Measurements from ENCODE around the gene RBM20.

Gene RBM20

DNA sequence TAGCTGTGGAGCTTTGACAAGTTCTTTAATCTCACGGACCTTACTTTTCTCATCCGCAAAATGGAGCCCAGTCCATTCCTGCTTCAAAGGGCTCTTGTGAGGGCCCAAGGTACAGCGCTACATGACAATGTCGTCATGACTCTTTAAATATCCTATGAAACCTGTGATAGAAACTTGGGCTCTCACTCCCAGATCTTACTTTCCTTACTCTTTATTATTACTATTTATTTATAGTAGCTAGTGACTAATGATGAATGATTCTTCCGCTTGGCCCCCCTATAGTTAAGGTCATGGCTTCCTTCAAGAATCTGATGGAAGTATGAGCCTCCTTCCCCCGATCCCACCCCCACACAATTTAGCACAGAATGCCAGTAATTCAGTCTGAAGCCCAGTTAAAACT lies 41.9 kb downstream of the RBM20 start:
- no peaks in the 10 kb centered on the region for H3K9me3 Mint-ChIP-seq
- no peaks in the 10 kb centered on the region for H3K4me1 Mint-ChIP-seq
- no peaks in the 10 kb centered on the region for H3K36me3 Mint-ChIP-seq
- peaks cover 8% of the 10 kb centered on the region for H3K27me3 Mint-ChIP-seq
- ATAC-seq (ENCODE audit: low read depth), result no peak
- no peak overlapping the region for H3K4me3 Mint-ChIP-seq
- DNase-seq (ENCODE audit: low spot score in 2 of 2), result no peak
- H3K27ac Mint-ChIP-seq, result no peak overlapping the region

DNA sequence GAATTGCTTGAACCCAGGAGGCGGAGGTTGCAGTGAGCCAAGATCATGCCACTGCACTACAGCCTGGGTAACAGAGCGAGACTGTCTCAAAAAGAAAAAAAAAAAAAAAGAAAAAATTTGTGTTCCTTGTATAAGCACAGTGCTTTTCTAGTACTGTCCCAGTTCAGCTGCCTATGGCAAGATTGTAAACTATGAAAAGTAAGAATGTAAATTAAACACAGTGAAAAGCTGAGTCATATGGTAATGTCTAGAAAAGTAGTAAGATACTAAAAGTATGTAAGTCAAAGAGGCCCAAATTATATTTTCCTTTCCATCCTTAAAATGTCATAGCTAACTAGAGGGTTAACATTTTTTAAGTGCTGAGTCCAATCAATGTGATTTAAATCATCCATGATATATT lies 42.8 kb downstream of the RBM20 start:
- no peaks in the 10 kb centered on the region for H3K9me3 Mint-ChIP-seq
- DNase-seq (ENCODE audit: low spot score in 2 of 2) (no peak), ATAC-seq (ENCODE audit: low read depth) (no peak)
- no peak overlapping the region for H3K27ac Mint-ChIP-seq
- H3K4me1 Mint-ChIP-seq, result no peaks in the 10 kb centered on the region
- peaks cover 7% of the 10 kb centered on the region for H3K27me3 Mint-ChIP-seq
- H3K4me3 Mint-ChIP-seq, result no peak overlapping the region
- no peaks in the 10 kb centered on the region for H3K36me3 Mint-ChIP-seq

DNA sequence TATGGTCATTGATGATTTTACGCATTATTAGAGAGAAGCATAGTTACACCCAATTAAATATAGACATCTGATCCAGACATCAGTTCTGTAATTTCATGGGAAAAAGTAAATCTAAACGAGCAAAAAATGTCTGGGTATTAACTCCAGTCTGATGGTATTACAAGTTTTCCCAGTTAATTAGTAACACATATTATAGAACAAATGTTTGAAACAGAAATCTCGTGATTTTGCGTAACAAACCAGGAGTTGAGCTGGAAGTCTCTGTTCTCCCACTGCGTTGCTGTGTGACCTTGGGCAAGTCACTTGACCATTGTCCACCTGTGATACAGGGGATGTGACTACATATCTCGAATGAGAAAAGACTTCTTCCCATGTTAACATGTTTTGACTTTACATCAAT lies 43.3 kb downstream of the RBM20 start:
- Mint-ChIP-seq H3K27ac (no peak overlapping the region), H3K36me3 (no peaks in the 10 kb centered on the region), H3K4me1 (no peaks in the 10 kb centered on the region), H3K4me3 (no peak overlapping the region), H3K9me3 (peaks cover under 1% of the 10 kb centered on the region), H3K27me3 (peaks cover 7% of the 10 kb centered on the region)
- ATAC-seq (ENCODE audit: low read depth) (no peak), DNase-seq (ENCODE audit: low spot score in 2 of 2) (no peak)

GRCh38 chr10:110691139-110691538 lies 47.0 kb downstream of the RBM20 start:
- Mint-ChIP-seq H3K4me1 (no peaks in the 10 kb centered on the region), H3K27ac (no peak overlapping the region), H3K9me3 (peaks cover 9% of the 10 kb centered on the region), H3K36me3 (no peaks in the 10 kb centered on the region), H3K27me3 (peaks cover 4% of the 10 kb centered on the region), H3K4me3 (no peak overlapping the region)
- ATAC-seq (ENCODE audit: low read depth) (no peak), DNase-seq (ENCODE audit: low spot score in 2 of 2) (no peak)

GRCh38 chr10:110694263-110694662 lies 50.1 kb downstream of the RBM20 start:
- Mint-ChIP-seq H3K27me3 (peaks cover 4% of the 10 kb centered on the region), H3K4me3 (no peak overlapping the region), H3K4me1 (no peaks in the 10 kb centered on the region), H3K36me3 (no peaks in the 10 kb centered on the region), H3K9me3 (peaks cover 9% of the 10 kb centered on the region), H3K27ac (no peak overlapping the region)
- ATAC-seq (ENCODE audit: low read depth) (no peak), DNase-seq (ENCODE audit: low spot score in 2 of 2) (no peak)

DNA sequence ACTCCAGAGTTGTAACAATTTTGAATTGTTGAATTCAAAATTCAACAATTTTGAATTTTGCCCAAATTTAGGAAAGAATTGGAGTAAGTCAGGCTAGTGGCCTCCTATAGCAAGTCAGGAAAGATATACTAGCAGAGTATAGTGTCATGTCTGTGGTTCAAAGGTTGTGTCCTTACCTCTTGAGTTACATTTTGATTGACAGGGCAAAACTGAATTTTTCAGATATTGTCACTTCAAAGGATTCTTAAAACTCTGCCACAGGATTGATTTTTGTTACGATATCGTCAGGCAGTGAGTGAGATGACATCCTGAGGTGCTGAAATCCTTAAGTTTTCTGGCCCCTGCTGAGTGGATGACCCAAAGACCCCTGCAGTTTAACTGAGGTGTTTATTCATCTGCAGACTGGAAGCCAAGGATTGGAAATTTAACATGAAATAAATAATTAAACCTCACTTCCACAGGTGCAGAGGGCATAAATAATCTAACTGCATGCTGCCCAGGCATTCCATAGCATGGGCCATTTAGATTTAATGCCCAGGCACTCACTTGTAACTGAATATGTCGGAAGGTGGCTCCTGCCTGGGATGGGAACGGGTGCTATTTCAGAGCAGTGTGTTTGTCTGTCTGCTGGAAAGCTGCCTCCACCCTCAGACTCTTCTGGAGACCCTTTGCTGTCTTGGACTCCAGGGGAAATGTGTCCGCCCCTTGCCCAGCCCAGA lies 50.8 kb downstream of the RBM20 start:
- ATAC-seq (ENCODE audit: low read depth) (no peak), DNase-seq (ENCODE audit: low spot score in 2 of 2) (no peak)
- peaks cover 9% of the 10 kb centered on the region for H3K9me3 Mint-ChIP-seq
- peaks cover 4% of the 10 kb centered on the region for H3K27me3 Mint-ChIP-seq
- no peak overlapping the region for H3K27ac Mint-ChIP-seq
- H3K4me3 Mint-ChIP-seq, result no peak overlapping the region
- H3K4me1 Mint-ChIP-seq, result no peaks in the 10 kb centered on the region
- no peaks in the 10 kb centered on the region for H3K36me3 Mint-ChIP-seq

GRCh38 chr10:110695539-110695886 lies 51.4 kb downstream of the RBM20 start:
- no peaks in the 10 kb centered on the region for H3K4me1 Mint-ChIP-seq
- no peak for DNase-seq (ENCODE audit: low spot score in 2 of 2)
- peaks cover 4% of the 10 kb centered on the region for H3K27me3 Mint-ChIP-seq
- no peaks in the 10 kb centered on the region for H3K36me3 Mint-ChIP-seq
- no peak for ATAC-seq (ENCODE audit: low read depth)
- H3K4me3 Mint-ChIP-seq, result no peak overlapping the region
- H3K27ac Mint-ChIP-seq, result no peak overlapping the region
- peaks cover 9% of the 10 kb centered on the region for H3K9me3 Mint-ChIP-seq

DNA sequence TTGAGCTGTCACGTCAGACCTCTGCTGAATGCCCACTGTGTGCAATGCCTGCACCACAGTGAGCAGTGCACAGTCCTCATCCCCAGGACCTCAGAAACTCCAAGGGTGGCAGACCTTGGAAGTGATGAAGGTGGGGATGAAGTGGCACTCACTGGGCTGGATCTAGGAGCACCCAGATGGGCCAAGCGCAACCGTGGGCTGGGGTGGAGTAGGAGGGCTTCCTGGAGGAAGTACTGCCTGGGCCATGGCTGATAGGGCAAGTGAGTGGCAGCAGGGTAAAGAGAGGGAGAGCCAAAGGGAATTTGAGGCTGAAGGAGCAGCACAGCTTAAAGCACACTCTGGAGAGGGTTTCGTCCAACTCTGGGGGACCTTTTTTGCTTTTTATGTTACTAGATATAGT lies 52.3 kb downstream of the RBM20 start:
- H3K27me3 Mint-ChIP-seq, result peaks cover 4% of the 10 kb centered on the region
- H3K9me3 Mint-ChIP-seq, result peaks cover 9% of the 10 kb centered on the region
- H3K4me3 Mint-ChIP-seq, result no peak overlapping the region
- no peak for ATAC-seq (ENCODE audit: low read depth)
- H3K27ac Mint-ChIP-seq, result no peak overlapping the region
- DNase-seq (ENCODE audit: low spot score in 2 of 2), result no peak
- H3K36me3 Mint-ChIP-seq, result no peaks in the 10 kb centered on the region
- no peaks in the 10 kb centered on the region for H3K4me1 Mint-ChIP-seq

DNA sequence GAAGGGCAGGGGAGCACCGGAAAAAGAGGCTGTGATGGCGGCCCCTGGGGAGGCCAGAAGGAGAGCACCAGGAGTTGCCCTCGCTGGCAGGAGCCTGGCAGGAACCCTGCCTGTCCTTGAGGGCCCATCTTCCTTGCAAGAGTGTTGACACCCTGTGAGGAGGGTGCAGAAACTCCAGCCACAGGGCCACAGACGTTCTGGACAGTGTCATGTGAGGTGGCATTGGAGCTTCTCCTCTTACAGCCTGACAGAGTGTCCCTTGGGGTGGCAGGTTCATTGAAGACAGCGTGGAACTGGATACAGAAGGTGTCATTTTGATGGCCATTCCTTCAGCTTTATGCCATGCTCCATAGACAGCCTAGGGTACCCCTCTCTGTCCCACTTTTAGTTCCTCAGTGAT lies 54.2 kb downstream of the RBM20 start:
- no peak overlapping the region for H3K4me3 Mint-ChIP-seq
- no peaks in the 10 kb centered on the region for H3K4me1 Mint-ChIP-seq

GRCh38 chr10:110698782-110699201 lies 54.7 kb downstream of the RBM20 start:
- H3K4me1 Mint-ChIP-seq, result no peaks in the 10 kb centered on the region
- no peak overlapping the region for H3K4me3 Mint-ChIP-seq
- ATAC-seq (ENCODE audit: low read depth) (no peak), DNase-seq (ENCODE audit: low spot score in 2 of 2) (no peak)
- no peaks in the 10 kb centered on the region for H3K36me3 Mint-ChIP-seq
- no peaks in the 10 kb centered on the region for H3K27me3 Mint-ChIP-seq
- H3K9me3 Mint-ChIP-seq, result no peaks in the 10 kb centered on the region
- no peak overlapping the region for H3K27ac Mint-ChIP-seq

More for the DNA sequence above, 54.2 kb downstream of the RBM20 start:
- Mint-ChIP-seq H3K27me3 (peaks cover under 1% of the 10 kb centered on the region), H3K36me3 (no peaks in the 10 kb centered on the region), H3K9me3 (peaks cover under 1% of the 10 kb centered on the region), H3K27ac (no peak overlapping the region)
- DNase-seq (ENCODE audit: low spot score in 2 of 2) (no peak), ATAC-seq (ENCODE audit: low read depth) (no peak)

GRCh38 chr10:110699859-110700468 lies 55.8 kb downstream of the RBM20 start:
- Mint-ChIP-seq H3K4me1 (no peaks in the 10 kb centered on the region), H3K27me3 (peaks cover 2% of the 10 kb centered on the region), H3K36me3 (peaks cover 3% of the 10 kb centered on the region), H3K27ac (no peak overlapping the region), H3K4me3 (no peak overlapping the region), H3K9me3 (no peaks in the 10 kb centered on the region)
- DNase-seq (ENCODE audit: low spot score in 2 of 2), result no peak
- no peak for ATAC-seq (ENCODE audit: low read depth)

- Mint-ChIP-seq H3K4me1 (no peaks in the 10 kb centered on the region), H3K4me3 (no peak overlapping the region), H3K36me3 (peaks cover 3% of the 10 kb centered on the region), H3K9me3 (no peaks in the 10 kb centered on the region), H3K27ac (no peak overlapping the region), H3K27me3 (peaks cover 2% of the 10 kb centered on the region)
- no peak for DNase-seq (ENCODE audit: low spot score in 2 of 2)
- ATAC-seq (ENCODE audit: low read depth), result no peak
These were observed 56.9 kb downstream of the RBM20 start for GRCh38 chr10:110700947-110701616.

DNA sequence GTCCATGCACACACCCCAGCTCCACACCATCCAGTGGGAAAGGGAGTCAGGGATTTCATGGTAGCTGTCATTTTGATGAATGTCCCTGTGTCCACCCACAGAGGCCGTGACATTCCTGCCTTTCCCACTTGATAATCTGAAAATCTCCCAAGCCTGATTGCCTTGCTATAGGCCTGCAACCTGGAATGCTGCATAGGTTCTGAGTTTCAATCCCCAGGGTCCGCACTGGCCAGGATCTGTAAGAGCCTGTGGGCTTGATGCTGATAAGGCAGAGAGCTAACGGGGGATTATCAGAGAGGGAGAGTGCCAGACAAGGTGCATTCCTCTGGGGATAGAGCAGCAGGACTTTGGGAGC lies 57.5 kb downstream of the RBM20 start:
- no peak overlapping the region for H3K27ac Mint-ChIP-seq
- peaks cover 3% of the 10 kb centered on the region for H3K36me3 Mint-ChIP-seq
- H3K9me3 Mint-ChIP-seq, result no peaks in the 10 kb centered on the region
- H3K4me1 Mint-ChIP-seq, result no peaks in the 10 kb centered on the region
- no peak for ATAC-seq (ENCODE audit: low read depth)
- H3K27me3 Mint-ChIP-seq, result peaks cover 6% of the 10 kb centered on the region
- DNase-seq (ENCODE audit: low spot score in 2 of 2), result no peak
- H3K4me3 Mint-ChIP-seq, result no peak overlapping the region

DNA sequence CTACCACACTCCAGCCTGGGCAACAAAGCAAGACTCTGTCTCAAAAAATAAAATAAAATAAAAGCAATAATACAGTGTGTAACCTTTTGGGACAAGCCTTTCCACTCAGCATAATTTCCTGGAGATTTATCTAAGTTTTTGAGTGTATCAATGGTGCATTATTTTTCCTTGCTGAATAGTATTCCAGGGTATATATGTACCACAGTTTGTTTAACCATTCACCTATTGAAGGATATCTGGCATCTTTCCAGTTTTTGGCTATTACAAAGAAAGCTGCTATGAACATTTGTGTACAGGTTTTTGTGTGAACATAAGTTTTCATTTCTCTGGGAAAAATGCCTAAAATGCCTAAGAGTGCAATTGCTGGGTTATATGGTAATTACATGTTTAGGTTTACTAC lies 59.9 kb downstream of the RBM20 start:
- ATAC-seq (ENCODE audit: low read depth), result no peak
- no peak overlapping the region for H3K27ac Mint-ChIP-seq
- peaks cover 8% of the 10 kb centered on the region for H3K27me3 Mint-ChIP-seq
- peaks cover 3% of the 10 kb centered on the region for H3K36me3 Mint-ChIP-seq
- DNase-seq (ENCODE audit: low spot score in 2 of 2), result no peak
- no peak overlapping the region for H3K4me3 Mint-ChIP-seq
- H3K4me1 Mint-ChIP-seq, result no peaks in the 10 kb centered on the region
- H3K9me3 Mint-ChIP-seq, result no peaks in the 10 kb centered on the region
